ENCODE results near the gene RBP3.
"Not testable (repeated sequence)": the region's sequence is repeated elsewhere in the genome, so short reads cannot be mapped to it uniquely, and the experiment has no call there.

Gene RBP3

GRCh38 chr10:47376522-47377220, 28.5 kb downstream of the RBP3 start:
- DNase-seq = no peak

GRCh38 chr10:47378183-47378510, 30.0 kb downstream of the RBP3 start:
- DNase-seq = no peak

GRCh38 chr10:47378606-47379444, 30.7 kb downstream of the RBP3 start:
- DNase-seq = no peak

GRCh38 chr10:47379445-47379785, 31.3 kb downstream of the RBP3 start:
- DNase-seq = no peak

- no peak for DNase-seq
These were observed 31.7 kb downstream of the RBP3 start for GRCh38 chr10:47379901-47380300.

- DNase-seq = no peak
These were observed 32.4 kb downstream of the RBP3 start for GRCh38 chr10:47380341-47381102.

- no peak for DNase-seq
These were observed 32.9 kb downstream of the RBP3 start for GRCh38 chr10:47381103-47381395.

- no peak for DNase-seq
These were observed 33.5 kb downstream of the RBP3 start for GRCh38 chr10:47381427-47382379.

- peak; percentile 79 for DNase-seq
These were observed 35.3 kb downstream of the RBP3 start for GRCh38 chr10:47383261-47384147.

GRCh38 chr10:47384148-47384921, 36.2 kb downstream of the RBP3 start, which contains the start of gene ZNF488:
TSS of gene ZNF488 (minus strand) at chr10:47384293. CDS start at chr10:47368829, 15,464 bp downstream.
- DNase-seq = peak; percentile 60

GRCh38 chr10:47386104-47386503, 37.9 kb downstream of the RBP3 start:
- DNase-seq = not testable (repeated sequence)

GRCh38 chr10:47388879-47389278, 40.7 kb downstream of the RBP3 start:
- DNase-seq = no peak

GRCh38 chr10:47389619-47390018, 41.5 kb downstream of the RBP3 start:
- no peak for DNase-seq

- no peak for DNase-seq
These were observed 48.2 kb downstream of the RBP3 start for GRCh38 chr10:47396311-47396717.

- DNase-seq = no peak
These were observed 49.1 kb downstream of the RBP3 start for GRCh38 chr10:47397256-47397655.

- no peak for DNase-seq
These were observed 52.1 kb downstream of the RBP3 start for GRCh38 chr10:47400251-47400650.

- DNase-seq = no peak
These were observed 52.6 kb downstream of the RBP3 start for GRCh38 chr10:47400786-47401185.

GRCh38 chr10:47401210-47401609, 53.0 kb downstream of the RBP3 start:
- no peak for DNase-seq

- DNase-seq = no peak
These were observed 53.9 kb downstream of the RBP3 start for GRCh38 chr10:47401874-47402640.

Data from NCI-H748 treated with DMSO at 0.1 percent for 48 hours (cell line).